Stimulated activated effector memory CD8-positive, alpha-beta T cell treated with anti-CD3 and anti-CD28 coated beads, Interleukin-12 subunit alpha, Interleukin-12 subunit beta, amount 100 ng/mL, for 72 hours (primary cell): ENCODE results near the gene GRIA3.
"Not testable (repeated sequence)": the region's sequence is repeated elsewhere in the genome, so short reads cannot be mapped to it uniquely, and the experiment has no call there.

Experiments used
- ATAC-seq: fragments of 150-1000 bp; cut with Tn5 transposase; 2 replicates; pipeline ENCODE4 v1.10.0; 2021
- DNase-seq, 2 donors: peaks; one replicate each; pipeline ENCODE4 v3.0.0; 2021 to 2022; ENCODE audit warnings: low spot score in 2 of 2
- H3K27ac Mint-ChIP-seq: one replicate; pipeline ENCODE4 v1.8.0; 2022; ENCODE audit warnings: mild to moderate bottlenecking, mixed read lengths
- H3K36me3 Mint-ChIP-seq: one replicate; pipeline ENCODE4 v1.8.0; 2022; ENCODE audit warnings: mild to moderate bottlenecking, mixed read lengths
- H3K4me1 Mint-ChIP-seq: one replicate; pipeline ENCODE4 v1.8.0; 2022; ENCODE audit warnings: mixed read lengths
- H3K4me3 Mint-ChIP-seq: one replicate; pipeline ENCODE4 v1.8.0; 2022; ENCODE audit warnings: mild to moderate bottlenecking, mixed read lengths
- H3K9me3 Mint-ChIP-seq: one replicate; pipeline ENCODE4 v1.8.0; 2022; ENCODE audit warnings: mixed read lengths

The GRIA3 gene

GRCh38 chrX:123530726-123531125 is 346.6 kb downstream of the GRIA3 start:
- H3K27ac Mint-ChIP-seq, ATAC-seq, H3K36me3 Mint-ChIP-seq, H3K4me3 Mint-ChIP-seq, H3K9me3 Mint-ChIP-seq, H3K4me1 Mint-ChIP-seq, DNase-seq: not testable (repeated sequence)
